GM21515 (cell line): Measurements from ENCODE around the gene PCDHGB2.
"Not testable (repeated sequence)": the region's sequence is repeated elsewhere in the genome, so short reads cannot be mapped to it uniquely, and the experiment has no call there.

ENCODE experiments used
- ATAC-seq: cut with Tn5 transposase; IDR thresholded peaks from one replicate; pipeline ENCODE4 v1.9.1; 2021; ENCODE audit not compliant: unreplicated experiment

Gene PCDHGB2

GRCh38 chr5:141349917-141350619 lies 9.7 kb upstream of the PCDHGB2 start, which contains the start of gene PCDHGB1:
Gene PCDHGB1, plus strand, starts transcription at chr5:141350099. Its CDS starts 162 bp downstream, at chr5:141350261.
- no peak for ATAC-seq

GRCh38 chr5:141351591-141351990 lies 8.2 kb upstream of the PCDHGB2 start:
- no peak for ATAC-seq

- no peak for ATAC-seq
Observed at GRCh38 chr5:141354900-141355469, 4.8 kb upstream of the PCDHGB2 start, which contains the start of gene PCDHGA4. Gene PCDHGA4, plus strand, starts transcription at chr5:141355021. Its CDS starts 87 bp downstream, at chr5:141355108.

DNA sequence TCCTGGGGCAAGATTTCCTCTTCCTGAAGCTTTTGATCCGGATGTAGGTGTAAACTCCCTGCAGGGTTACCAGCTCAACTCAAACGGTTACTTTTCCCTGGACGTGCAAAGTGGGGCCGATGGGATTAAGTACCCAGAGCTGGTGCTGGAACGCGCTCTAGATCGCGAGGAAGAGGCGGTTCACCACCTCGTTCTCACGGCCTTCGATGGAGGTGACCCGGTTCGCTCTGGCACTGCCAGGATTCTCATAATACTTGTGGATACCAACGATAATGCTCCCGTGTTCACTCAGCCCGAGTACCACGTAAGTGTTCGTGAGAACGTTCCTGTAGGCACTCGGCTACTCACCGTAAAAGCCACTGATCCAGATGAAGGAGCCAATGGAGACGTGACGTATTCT lies 4.2 kb upstream of the PCDHGB2 start:
- no peak for ATAC-seq

DNA sequence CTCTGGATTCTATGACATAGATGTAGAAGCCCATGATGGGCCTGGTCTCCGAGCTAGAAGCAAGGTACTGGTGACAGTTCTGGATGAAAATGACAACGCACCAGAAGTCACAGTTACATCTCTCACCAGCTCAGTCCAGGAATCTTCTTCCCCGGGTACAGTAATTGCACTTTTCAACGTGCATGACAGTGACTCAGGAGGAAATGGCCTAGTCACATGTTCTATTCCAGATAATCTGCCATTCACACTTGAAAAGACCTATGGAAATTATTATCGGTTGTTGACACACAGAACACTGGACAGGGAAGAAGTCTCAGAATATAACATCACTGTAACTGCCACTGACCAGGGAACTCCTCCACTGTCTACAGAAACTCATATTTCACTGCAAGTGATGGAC lies 3.7 kb upstream of the PCDHGB2 start:
- ATAC-seq: no peak

DNA sequence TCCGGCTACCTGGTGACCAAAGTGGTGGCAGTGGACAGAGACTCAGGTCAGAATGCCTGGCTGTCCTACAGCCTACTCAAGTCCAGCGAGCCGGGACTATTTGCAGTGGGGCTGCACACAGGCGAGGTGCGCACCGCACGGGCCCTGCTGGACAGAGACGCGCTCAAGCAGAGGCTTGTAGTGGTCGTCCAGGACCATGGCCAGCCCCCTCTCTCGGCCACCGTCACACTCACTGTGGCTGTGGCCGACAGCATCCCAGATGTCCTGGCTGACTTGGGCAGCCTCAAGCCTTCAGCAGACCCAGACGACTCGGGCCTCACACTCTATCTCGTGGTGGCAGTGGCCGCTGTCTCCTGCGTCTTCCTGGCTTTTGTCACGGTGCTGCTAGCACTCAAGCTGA lies 2.8 kb upstream of the PCDHGB2 start:
- ATAC-seq: no peak

DNA sequence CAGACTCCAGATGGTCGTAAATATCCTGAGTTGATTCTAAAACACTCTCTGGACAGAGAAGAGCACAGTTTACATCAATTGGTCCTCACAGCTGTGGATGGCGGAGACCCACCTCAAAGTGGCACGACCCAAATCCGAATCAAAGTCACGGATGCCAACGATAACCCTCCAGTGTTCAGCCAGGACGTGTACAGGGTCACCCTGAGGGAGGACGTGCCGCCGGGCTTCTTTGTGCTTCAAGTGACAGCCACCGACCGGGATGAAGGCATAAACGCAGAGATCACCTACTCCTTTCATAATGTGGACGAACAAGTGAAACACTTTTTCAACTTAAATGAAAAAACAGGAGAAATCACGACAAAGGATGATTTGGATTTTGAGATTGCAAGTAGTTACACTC lies 891 bp downstream of the PCDHGB2 start:
- ATAC-seq: no peak

GRCh38 chr5:141362719-141363118 lies 2.9 kb downstream of the PCDHGB2 start:
- ATAC-seq: no peak

DNA sequence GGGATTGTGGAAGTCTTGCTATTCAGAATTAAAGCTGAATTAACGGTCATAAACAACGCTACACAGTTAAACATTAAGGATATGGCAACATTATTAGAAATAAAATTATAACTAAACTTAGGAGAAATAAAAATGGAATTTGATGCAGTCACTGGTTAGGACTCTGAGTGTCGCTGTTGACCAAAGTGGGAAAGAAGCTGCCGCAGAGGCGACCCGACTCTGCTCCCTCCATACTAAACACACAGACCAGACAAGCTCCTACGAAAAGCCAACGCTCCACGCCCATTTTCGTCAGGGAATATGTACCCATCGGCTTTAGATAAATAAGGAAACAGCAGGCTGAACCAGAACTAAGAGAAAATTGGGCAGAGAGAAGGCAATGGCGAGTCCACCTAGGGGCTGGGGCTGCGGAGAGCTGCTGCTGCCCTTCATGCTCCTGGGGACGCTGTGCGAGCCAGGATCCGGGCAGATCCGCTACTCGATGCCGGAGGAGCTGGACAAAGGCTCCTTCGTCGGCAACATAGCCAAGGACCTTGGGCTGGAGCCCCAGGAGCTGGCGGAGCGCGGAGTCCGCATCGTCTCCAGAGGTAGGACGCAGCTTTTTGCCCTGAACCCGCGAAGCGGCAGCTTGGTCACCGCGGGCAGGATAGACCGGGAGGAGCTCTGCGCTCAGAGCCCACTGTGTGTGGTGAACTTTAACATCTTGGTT lies 4.3 kb downstream of the PCDHGB2 start, which contains the start of gene PCDHGA5:
PCDHGA5 (plus strand) TSS at position 211 of the 709 bp plus-strand sequence; CDS start at position 380, 169 bp downstream.
- ATAC-seq: no peak

DNA sequence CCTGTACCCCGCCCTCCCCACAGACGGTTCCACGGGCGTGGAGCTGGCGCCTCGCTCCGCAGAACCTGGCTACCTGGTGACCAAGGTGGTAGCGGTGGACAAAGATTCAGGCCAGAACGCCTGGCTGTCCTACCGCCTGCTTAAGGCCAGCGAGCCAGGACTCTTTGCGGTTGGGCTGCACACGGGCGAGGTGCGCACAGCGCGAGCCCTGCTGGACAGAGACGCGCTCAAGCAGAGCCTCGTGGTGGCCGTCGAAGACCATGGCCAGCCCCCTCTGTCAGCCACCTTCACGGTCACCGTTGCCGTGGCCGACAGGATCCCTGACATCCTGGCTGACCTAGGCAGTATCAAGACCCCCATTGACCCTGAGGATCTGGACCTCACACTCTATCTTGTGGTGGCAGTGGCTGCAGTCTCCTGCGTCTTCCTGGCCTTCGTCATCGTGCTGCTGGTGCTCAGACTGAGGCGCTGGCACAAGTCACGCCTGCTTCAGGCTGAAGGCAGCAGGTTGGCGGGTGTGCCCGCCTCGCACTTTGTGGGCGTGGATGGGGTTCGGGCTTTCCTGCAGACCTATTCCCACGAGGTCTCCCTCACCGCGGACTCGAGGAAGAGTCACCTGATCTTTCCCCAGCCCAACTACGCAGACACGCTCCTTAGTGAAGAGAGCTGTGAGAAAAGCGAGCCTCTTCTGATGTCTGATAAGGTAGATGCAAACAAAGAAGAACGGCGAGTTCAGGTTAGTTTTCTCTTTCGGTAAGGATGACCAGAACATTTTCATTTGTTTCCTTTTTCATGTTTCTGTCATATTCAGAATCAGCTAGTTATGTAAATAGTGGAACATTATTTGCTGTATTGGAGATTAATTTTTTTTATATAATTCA lies 6.5 kb downstream of the PCDHGB2 start:
- no peak for ATAC-seq

- peak; percentile 96 for ATAC-seq
Observed at GRCh38 chr5:141369994-141370848, 10.4 kb downstream of the PCDHGB2 start, which contains the start of gene PCDHGB3. Gene PCDHGB3, plus strand, starts transcription at chr5:141370242. Its CDS starts 153 bp downstream, at chr5:141370395.

- no peak for ATAC-seq
Observed at GRCh38 chr5:141371572-141372475, 12.0 kb downstream of the PCDHGB2 start.

GRCh38 chr5:141373673-141374317 lies 14.0 kb downstream of the PCDHGB2 start, which contains the start of gene PCDHGA6:
Gene PCDHGA6, plus strand, starts transcription at chr5:141373891. Its CDS starts 193 bp downstream, at chr5:141374084.
- ATAC-seq: no peak

DNA sequence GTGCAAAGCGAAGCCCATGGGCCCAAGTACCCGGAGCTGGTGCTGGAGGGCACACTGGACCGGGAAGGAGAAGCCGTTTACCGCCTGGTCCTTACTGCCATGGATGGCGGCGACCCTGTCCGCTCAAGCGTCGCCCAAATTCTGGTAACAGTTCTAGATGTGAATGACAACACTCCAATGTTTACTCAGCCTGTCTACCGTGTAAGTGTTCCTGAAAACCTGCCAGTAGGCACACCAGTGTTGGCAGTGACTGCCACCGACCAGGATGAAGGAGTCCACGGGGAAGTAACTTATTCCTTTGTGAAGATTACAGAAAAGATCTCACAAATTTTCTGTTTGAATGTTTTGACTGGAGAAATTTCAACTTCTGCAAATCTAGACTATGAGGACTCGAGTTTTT lies 14.8 kb downstream of the PCDHGB2 start:
- ATAC-seq: no peak

DNA sequence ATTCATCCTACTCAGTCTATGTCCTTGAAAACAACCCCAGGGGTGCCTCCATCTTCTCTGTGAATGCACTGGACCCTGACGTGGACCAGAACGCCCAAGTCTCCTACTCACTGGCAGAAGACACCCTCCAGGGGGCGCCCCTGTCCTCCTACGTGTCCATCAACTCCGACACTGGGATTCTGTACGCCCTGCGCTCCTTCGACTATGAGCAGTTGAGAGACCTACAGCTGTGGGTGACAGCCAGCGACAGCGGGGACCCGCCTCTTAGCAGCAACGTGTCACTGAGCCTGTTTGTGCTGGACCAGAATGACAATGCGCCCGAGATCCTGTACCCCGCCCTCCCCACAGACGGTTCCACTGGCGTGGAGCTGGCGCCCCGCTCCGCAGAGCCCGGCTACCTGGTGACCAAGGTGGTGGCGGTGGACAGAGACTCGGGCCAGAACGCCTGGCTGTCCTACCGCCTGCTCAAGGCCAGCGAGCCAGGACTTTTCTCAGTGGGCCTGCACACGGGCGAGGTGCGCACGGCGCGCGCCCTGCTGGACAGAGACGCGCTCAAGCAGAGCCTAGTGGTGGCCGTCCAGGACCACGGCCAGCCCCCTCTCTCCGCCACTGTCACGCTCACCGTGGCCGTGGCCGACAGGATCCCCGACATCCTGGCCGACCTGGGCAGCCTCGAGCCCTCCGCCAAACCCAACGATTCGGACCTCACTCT lies 15.8 kb downstream of the PCDHGB2 start:
- ATAC-seq: not testable (repeated sequence)

DNA sequence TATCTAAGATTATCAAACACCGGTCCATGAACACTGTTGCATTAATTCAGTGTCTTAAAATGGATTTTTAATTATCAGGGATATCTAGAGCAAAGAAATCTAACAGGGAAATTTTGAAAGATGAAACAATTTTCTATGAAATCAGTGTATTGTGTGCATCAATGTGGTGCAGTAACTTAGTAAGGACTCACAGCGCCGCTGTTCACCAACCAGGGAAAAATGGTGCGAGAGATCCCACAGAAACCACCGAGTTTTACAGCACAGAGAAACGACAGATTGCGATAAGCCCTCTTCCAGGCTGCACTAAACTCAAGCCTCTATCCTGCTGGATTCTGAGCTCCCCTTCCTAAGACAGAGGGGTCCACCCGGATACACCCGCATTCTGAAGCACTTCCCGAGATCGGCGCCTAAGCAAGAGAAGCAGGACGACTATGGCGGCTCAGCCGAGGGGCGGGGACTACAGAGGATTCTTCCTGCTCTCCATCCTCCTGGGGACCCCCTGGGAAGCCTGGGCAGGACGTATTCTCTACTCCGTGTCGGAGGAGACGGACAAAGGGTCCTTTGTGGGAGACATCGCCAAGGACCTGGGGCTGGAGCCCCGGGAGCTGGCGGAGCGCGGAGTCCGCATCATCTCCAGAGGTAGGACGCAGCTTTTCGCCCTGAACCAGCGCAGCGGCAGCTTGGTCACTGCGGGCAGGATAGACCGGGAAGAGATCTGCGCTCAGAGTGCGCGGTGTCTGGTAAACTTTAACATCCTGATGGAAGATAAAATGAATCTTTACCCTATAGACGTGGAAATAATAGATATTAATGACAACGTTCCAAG lies 22.9 kb downstream of the PCDHGB2 start, which contains the start of gene PCDHGA7:
PCDHGA7 (plus strand) TSS at position 274 of the 826 bp plus-strand sequence; CDS start at position 432, 158 bp downstream.
- no peak for ATAC-seq
